ELR (cell line): ENCODE measurements around the gene LACTB.

ENCODE experiments used
- DNase-seq: peaks from one replicate; pipeline ENCODE4 v3.0.0-alpha.2; 2015; ENCODE audit warnings: low read depth

LACTB gene, protein sequence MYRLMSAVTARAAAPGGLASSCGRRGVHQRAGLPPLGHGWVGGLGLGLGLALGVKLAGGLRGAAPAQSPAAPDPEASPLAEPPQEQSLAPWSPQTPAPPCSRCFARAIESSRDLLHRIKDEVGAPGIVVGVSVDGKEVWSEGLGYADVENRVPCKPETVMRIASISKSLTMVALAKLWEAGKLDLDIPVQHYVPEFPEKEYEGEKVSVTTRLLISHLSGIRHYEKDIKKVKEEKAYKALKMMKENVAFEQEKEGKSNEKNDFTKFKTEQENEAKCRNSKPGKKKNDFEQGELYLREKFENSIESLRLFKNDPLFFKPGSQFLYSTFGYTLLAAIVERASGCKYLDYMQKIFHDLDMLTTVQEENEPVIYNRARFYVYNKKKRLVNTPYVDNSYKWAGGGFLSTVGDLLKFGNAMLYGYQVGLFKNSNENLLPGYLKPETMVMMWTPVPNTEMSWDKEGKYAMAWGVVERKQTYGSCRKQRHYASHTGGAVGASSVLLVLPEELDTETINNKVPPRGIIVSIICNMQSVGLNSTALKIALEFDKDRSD

DNA sequence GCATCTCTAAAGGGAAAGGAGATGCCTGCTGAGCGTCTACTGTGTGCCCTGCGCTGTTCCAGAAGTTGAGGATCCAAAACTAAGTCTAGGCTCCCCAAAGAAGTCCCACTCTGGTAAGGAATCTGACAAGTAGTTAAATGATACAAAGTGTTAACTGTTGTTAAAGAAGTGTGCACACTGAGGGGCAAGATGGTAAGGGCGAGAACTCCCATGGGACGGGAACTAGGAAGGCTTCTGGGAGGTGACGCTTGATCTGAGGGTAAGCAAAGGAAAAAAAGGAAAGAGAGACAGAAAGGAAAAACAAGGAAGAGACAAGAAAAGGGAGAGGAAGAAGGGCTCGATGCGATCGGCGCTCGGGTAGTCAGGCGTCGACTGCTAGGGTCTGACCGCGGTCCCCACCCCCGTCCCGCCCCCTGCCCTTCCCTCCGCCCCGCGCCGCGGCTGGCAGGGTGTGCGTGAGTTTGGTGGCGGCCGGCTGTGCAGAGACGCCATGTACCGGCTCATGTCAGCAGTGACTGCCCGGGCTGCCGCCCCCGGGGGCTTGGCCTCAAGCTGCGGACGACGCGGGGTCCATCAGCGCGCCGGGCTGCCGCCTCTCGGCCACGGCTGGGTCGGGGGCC lies at the start of gene LACTB:
Gene LACTB, plus strand, starts transcription at position 480 of the 620 bp plus-strand sequence. Its CDS starts 11 bp downstream, at position 491.
- peak; percentile 92 for DNase-seq

GRCh38 chr15:63072023-63072650 lies 49.5 kb upstream of the LACTB start:
- DNase-seq, result no peak

DNA sequence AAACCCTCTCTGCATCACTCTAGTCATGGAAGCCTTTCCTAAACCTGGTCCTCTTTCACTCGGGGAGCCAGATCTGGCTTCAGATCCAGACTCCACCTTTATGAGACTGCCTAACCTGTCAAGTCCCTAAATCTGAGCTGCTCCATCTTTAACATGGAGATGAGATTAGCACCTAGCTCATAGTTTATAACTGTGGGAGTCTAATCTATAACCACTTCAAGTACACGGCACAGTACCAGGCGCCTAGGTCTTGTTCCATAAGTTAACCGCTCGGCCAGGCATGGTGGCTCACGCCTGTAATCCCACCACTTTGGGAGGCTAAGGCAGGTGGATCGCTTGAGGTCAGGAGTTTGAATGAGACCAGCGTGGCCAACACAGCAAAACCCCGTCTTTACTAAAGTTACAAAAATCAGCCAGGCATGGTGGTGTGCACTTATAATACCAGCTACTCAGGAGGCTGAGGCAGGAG lies 48.8 kb upstream of the LACTB start:
- no peak for DNase-seq

- DNase-seq, result no peak
These were observed 48.0 kb upstream of the LACTB start for GRCh38 chr15:63073497-63074172.

GRCh38 chr15:63075015-63075983 lies 46.4 kb upstream of the LACTB start:
- no peak for DNase-seq

- DNase-seq, result no peak
These were observed 45.5 kb upstream of the LACTB start for GRCh38 chr15:63075984-63076713.

- DNase-seq, result no peak
These were observed 45.0 kb upstream of the LACTB start for GRCh38 chr15:63076714-63077046.

DNA sequence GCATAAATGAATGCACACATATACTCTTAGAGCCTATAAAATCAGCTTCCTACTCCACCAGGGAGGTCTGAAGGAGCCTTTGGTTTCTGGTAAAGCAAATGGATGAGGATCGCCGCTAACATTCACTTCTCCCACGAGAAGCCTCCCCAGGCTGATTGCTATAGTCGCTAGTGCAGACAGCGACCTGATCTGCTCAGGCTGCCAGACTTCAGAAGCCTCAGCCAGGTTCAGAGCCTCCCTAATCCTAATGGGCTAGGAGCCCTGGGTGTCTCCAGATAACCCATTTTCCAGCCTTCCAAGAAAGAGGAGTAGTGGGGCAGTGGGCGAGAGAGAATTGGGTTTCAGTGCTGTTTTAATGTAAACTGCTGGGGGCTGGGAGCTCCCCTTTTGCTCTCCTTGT lies 43.7 kb upstream of the LACTB start:
- no peak for DNase-seq

DNA sequence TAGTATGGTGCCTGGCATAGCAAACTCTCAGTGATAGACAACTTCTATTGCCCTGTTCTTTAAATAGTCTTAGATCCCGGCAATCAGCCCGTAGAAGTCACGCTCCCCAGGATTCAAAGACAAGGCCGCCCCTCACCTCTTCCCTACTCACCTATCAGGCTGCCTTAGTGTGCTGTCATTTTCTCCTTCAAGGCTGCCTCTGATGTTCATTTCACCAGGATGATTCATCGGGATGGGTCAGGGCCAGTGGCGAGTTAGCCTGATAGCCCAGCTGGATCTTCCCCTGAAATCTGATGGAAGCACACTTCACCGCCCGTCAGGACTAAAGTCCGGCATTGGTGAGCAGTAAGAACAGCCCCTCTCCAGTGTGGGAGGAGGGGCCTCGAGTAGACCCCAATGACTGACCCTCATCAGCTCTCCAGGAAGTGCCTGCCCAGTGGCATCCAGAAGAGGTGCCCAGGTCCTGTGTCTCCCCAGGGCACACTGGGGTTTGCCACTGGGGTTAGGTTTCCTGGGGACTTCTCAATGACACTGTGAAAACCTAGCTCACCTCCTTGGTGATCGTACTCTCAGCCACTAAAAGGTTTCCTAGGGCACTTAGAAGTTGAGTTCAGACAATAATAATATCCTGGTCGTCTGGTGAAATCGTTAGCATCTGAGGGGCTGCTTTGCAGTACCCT lies 41.6 kb upstream of the LACTB start:
- peak; percentile 72 for DNase-seq

- no peak for DNase-seq
These were observed 40.9 kb upstream of the LACTB start for GRCh38 chr15:63080634-63081250.

DNA sequence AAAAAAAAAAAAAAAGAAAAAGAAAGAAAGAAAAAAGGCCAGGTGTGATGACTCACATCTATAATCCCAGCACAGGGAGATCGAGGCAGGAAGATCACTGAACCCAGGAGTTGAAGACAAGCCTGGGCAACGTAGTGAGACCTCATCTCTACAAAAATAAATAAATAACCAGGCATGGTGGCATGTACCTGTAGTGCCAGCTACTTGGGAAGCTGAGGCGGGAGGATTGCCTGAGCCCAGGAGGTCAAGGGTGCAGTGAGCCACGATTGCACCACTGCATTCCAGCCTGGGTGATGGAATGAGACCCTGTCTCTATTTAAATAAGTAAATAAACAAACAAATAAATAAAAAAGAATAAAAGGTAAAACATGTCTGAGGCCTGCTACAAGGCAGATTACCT lies 39.3 kb upstream of the LACTB start:
- no peak for DNase-seq

DNA sequence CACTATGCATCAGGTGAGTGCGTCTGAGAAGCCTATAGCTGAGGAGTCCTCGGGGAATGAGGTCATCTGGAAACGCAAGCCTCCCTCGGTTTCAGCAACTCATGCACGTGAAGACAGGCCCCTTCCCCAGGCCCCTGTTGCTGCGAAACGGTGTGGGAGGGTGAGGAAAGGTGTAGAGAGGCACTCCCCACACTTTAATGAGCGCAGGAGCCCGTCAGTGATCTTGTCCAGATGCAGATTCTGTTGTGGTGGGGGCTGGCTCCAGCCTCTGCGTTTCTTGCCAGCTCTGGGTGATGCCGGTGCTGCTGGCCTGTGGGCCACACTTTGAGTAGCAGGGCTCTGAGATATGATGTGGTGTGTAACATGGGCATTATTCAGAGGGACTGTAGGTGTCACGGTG lies 38.6 kb upstream of the LACTB start:
- DNase-seq, result no peak

DNA sequence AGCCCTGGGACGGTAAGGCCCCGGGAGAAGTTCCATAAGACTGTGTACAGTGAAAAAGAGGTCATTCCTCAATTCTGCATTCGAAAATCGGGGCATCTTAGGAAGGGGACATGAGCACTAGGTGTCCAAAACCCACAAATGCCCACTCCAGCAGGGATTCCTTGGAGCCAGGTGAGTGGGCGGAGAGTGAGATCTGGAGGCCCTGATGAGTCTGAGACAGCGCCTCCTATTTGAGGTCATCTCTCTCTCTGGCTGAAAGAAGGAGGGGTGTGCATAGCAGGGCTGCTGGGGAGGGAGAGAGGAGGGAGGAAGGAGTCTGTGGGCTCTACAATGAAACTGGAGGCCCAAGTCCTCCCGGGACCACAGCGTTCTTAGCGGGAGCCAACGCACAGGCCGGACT lies 38.1 kb upstream of the LACTB start:
- DNase-seq, result no peak

- no peak for DNase-seq
These were observed 36.9 kb upstream of the LACTB start for GRCh38 chr15:63084806-63085205.

DNA sequence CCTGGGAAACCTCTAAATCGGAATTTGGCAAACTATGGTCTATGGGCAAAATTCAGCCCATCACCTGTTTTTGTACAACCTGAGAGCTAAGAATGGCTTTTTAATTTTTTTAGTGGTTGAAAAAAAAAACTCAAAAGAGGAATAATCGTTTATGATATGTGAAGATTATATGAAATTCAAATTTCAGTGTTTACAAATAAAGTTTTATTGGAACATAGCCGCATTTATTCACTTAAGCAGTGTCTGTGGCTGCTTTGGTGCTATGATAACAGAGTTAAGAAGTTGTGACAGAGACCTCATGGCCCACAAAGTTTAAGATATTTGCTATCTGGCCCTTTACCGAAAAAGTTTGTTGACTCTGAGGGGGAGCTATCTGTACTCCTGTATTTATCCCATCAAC lies 36.4 kb upstream of the LACTB start:
- no peak for DNase-seq

DNA sequence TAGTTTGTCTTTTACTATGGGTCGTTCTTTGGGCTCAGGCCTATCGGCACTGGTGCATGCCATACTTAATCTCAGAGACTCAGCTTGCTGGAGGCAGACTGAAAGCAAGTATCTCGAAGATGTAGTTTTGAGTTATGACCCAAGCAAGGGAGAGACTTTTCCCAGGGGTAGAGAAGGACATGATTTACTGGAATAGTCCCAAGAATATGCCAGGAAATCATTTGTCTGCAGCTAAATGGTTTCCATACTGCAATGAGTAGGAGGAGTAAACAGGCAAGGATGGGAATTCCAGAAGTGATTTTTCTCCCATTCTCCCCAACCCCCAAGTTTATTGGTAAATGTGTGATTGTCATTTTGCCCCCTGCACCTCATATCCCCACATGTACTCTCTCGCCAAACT lies 35.4 kb upstream of the LACTB start:
- DNase-seq, result no peak

DNA sequence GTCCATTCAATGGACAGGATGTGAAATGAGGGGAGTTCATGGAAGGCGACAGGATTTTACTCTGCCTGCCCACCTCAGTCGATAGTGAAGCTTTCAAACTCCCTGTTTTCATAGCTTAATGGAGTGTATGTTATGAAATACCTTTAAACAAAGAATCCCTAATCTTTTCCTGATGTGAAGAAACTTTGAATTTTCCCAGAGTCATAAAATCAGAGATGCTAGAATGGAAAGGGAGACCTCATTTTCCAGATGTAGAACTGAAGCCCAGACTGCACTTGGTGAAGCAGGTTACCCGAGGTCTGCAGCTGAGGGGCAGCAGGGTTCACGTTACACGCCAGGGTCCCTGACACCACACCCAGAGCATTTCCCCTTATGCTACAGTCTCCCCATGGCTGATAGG lies 34.7 kb upstream of the LACTB start:
- no peak for DNase-seq

- DNase-seq, result no peak
These were observed 33.0 kb upstream of the LACTB start for GRCh38 chr15:63088533-63089245.
